B cell (primary cell): ENCODE results near the gene LDHB. TPM values are rescaled to one million over a fixed set of nuclear protein-coding genes. Genes with fewer than 3 reads are reported as not detected.

Experiments used
- ATAC-seq: fragments of 200-7000 bp; cut with Tn5 transposase; one replicate; pipeline ENCODE4 v1.10.0; 2021; ENCODE audit warnings: low read depth, mild to moderate bottlenecking, moderate number of reproducible peaks, moderate library complexity
- CTCF ChIA-PET: fragments of 350-600 bp; sonication (Branson Sonifier 250); formaldehyde crosslinking; loops from one replicate; lab custom pipeline; 2021; ENCODE audit warnings: antibody characterized with exemption, inconsistent platforms; lab: Charles Lee
- POLR2A ChIA-PET: fragments of 350-600 bp; sonication (Branson Sonifier 250); formaldehyde crosslinking; loops from one replicate; lab custom pipeline; 2021; ENCODE audit warnings: antibody characterized with exemption; lab: Charles Lee
- DNase-seq: peaks from one replicate; pipeline ENCODE4 v3.0.0; 2013
- H2AFZ ChIP-seq: 2 replicates; pipeline ENCODE4 v1.6.1; 2012; ENCODE audit warnings: mild to moderate bottlenecking, low read depth, low read length; ENCODE audit not compliant: insufficient read depth, poor library complexity, severe bottlenecking
- H3K27ac ChIP-seq, 2 donors: 1 replicate in 1 of 2; 2 replicates in 1 of 2; pipeline ENCODE4 v1.5.1; 2012 to 2013; ENCODE audit warnings: low read length in 2 of 2, mild to moderate bottlenecking in 2 of 2, moderate library complexity in 1 of 2
- H3K27me3 ChIP-seq, 4 experiments: fragments of 200-600 bp in 1 of 4; sonication (generic) in 1 of 4; replicated peaks in 1 of 4; 1 replicate in 2 of 4; 2 replicates in 2 of 4; pipeline versions ENCODE4 v1.6.1 to v1.7.0; 2013 to 2016; ENCODE audit warnings: low read length in 3 of 4, mild to moderate bottlenecking in 2 of 4, mixed read lengths in 1 of 4, moderate library complexity in 1 of 4; ENCODE audit not compliant: insufficient read depth in 4 of 4, control insufficient read depth in 3 of 4; ENCODE audit errors: control extremely low read depth in 1 of 4
- H3K36me3 ChIP-seq, 2 experiments: replicated peaks in 1 of 2; 1 replicate in 1 of 2; 2 replicates in 1 of 2; pipeline versions ENCODE4 v1.6.1 to v1.7.1; 2013; ENCODE audit warnings: low read length in 1 of 2; ENCODE audit not compliant: insufficient read depth in 2 of 2, control insufficient read depth in 1 of 2; ENCODE audit errors: control extremely low read depth in 1 of 2, extremely low read depth in 1 of 2
- H3K4me1 ChIP-seq, 2 donors: fragments of 200-600 bp in 1 of 2; sonication (generic) in 1 of 2; 1 replicate in 1 of 2; 2 replicates in 1 of 2; pipeline versions ENCODE4 v1.5.1 to v1.6.1; 2013 to 2017; ENCODE audit warnings: low read length in 2 of 2; ENCODE audit not compliant: control insufficient read depth in 2 of 2, insufficient read depth in 2 of 2
- H3K4me2 ChIP-seq: replicated peaks from 2 replicates; pipeline ENCODE3; 2012; ENCODE audit warnings: mild to moderate bottlenecking, low read depth, low read length; ENCODE audit not compliant: poor library complexity, severe bottlenecking
- H3K4me3 ChIP-seq, 5 experiments: fragments of 200-600 bp in 1 of 5; sonication (generic) in 1 of 5; 1 replicate in 3 of 5; 2 replicates in 2 of 5; pipeline versions ENCODE4 v1.5.1 to v1.7.0; 2011 to 2016; ENCODE audit warnings: low read length in 4 of 5, mild to moderate bottlenecking in 4 of 5, low read depth in 2 of 5, control low read depth in 1 of 5, moderate library complexity in 1 of 5; ENCODE audit not compliant: insufficient read depth in 1 of 5; ENCODE audit errors: control extremely low read depth in 1 of 5, extremely low read depth in 1 of 5
- H3K79me2 ChIP-seq: fragments of 200-600 bp; sonication (generic); one replicate; pipeline ENCODE4 v1.6.0; 2016; ENCODE audit warnings: low read length; ENCODE audit not compliant: control insufficient read depth, insufficient read depth
- H3K9ac ChIP-seq: fragments of 200-600 bp; sonication (generic); 2 replicates; pipeline ENCODE4 v1.6.1; 2017; ENCODE audit warnings: mild to moderate bottlenecking, low read length, moderate library complexity
- H3K9me3 ChIP-seq, 3 donors: one replicate each; pipeline versions ENCODE4 v1.6.1 to v1.7.1; 2013; ENCODE audit warnings: low read length in 2 of 3; ENCODE audit not compliant: control insufficient read depth in 2 of 3, insufficient read depth in 1 of 3; ENCODE audit errors: control extremely low read depth in 1 of 3
- H4K20me1 ChIP-seq: 2 replicates; pipeline ENCODE4 v1.6.0; 2012; ENCODE audit warnings: mild to moderate bottlenecking, low read length; ENCODE audit not compliant: insufficient read depth, control insufficient read depth, poor library complexity, severe bottlenecking
- H3K27ac Mint-ChIP-seq: one replicate; pipeline ENCODE4 v1.8.0; 2021; ENCODE audit warnings: mixed read lengths
- H3K27me3 Mint-ChIP-seq: one replicate; pipeline ENCODE4 v1.8.0; 2021; ENCODE audit warnings: mixed read lengths
- H3K4me1 Mint-ChIP-seq: one replicate; pipeline ENCODE4 v1.8.0; 2021; ENCODE audit warnings: mixed read lengths
- H3K4me3 Mint-ChIP-seq: one replicate; pipeline ENCODE4 v1.8.0; 2021; ENCODE audit warnings: mixed read lengths
- H3K9me3 Mint-ChIP-seq: one replicate; pipeline ENCODE4 v1.8.0; 2022; ENCODE audit warnings: mixed read lengths; ENCODE audit not compliant: insufficient read depth
- EZH2 ChIP-seq: IDR thresholded peaks from 2 replicates; pipeline ENCODE4 v1.6.1; 2012; ENCODE audit warnings: borderline replicate concordance, low read depth, mild to moderate bottlenecking, moderate library complexity, low read length; ENCODE audit not compliant: insufficient read depth, poor library complexity, severe bottlenecking
- WGBS: methylation state at CpG from one replicate; pipeline ENCODE4 v1.1.5; 2013; ENCODE audit warnings: missing lambda C conversion rate; ENCODE audit not compliant: insufficient coverage; 5-methylcytosine and 5-hydroxymethylcytosine counted together
- intact Hi-C: fragments of 100-400 bp; cut with micrococcal nuclease; formaldehyde crosslinking; loops from one replicate; pipeline ENCODE4 v1.10.0; 2022
- polyA plus RNA-seq: library from polyadenylated mRNA; depleted of rRNA; stranded (reverse); fragments of >200 nt; gene quantifications from 2 replicates; pipeline ENCODE4 v1.2.3, GENCODE V29; 2012
- total RNA-seq, 2 donors: library from RNA; stranded (reverse); fragments of 120-200 nt in 1 of 2; gene quantifications; 1 replicate in 1 of 2; 2 replicates in 1 of 2; pipeline versions ENCODE4 v1.2.3 to v1.2.4, GENCODE V29; 2013 to 2022
- TF ChIP-seq, protein P1 (sequence below): fragments of 200-600 bp; IDR thresholded peaks from one replicate; pipeline ENCODE4 v1.8.0; 2022; ENCODE audit warnings: antibody characterized with exemption, mild to moderate bottlenecking

The LDHB gene
- total and polyA plus RNA-seq, 2 donors (not counting 1 experiment from before 2014, with no cell fraction given): 63.2 to 161 TPM

DNA sequence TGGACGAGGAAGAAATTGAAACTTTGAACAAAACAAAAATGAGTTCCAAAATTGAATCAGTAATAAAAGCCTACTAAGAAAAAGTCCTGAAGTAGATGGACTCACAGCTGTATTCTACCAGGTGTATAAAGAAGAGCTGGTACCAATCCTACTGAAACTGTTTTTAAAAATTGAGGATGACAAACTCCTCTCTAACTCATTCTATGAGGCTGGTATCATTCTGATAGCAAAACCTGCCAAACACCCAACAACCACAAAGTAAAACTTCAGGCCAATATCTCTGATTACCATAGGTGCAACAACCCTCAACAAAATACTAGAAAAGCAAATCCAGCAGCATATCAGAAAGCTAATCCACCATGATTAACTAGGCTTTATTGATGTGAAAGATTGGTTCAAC, 33.9 kb upstream of the LDHB start:
- no peak overlapping the region for H3K4me2 ChIP-seq
- WGBS: no CpG with 5 or more reads among the region's 1 CpG
- Mint-ChIP-seq H3K27ac (no peak overlapping the region), H3K27me3 (peaks cover 10% of the 10 kb centered on the region), H3K4me3 (no peak overlapping the region), H3K9me3 (peaks cover 4% of the 10 kb centered on the region), H3K4me1 (no peaks in the 10 kb centered on the region)
- no peaks in the 10 kb centered on the region for H3K79me2 ChIP-seq
- no peak overlapping the region for H3K9ac ChIP-seq
- no peaks in the 10 kb centered on the region for H3K4me1 ChIP-seq
- H3K36me3 ChIP-seq: no peaks in the 10 kb centered on the region
- no peak overlapping the region for H3K27ac ChIP-seq
- H3K9me3 ChIP-seq: peaks cover 0 to 12% (median 6%) of the 10 kb centered on the region in 3 donors
- H3K4me3 ChIP-seq: no peak overlapping the region
- no peak overlapping the region for H2AFZ ChIP-seq
- TF ChIP-seq, protein P1, sequence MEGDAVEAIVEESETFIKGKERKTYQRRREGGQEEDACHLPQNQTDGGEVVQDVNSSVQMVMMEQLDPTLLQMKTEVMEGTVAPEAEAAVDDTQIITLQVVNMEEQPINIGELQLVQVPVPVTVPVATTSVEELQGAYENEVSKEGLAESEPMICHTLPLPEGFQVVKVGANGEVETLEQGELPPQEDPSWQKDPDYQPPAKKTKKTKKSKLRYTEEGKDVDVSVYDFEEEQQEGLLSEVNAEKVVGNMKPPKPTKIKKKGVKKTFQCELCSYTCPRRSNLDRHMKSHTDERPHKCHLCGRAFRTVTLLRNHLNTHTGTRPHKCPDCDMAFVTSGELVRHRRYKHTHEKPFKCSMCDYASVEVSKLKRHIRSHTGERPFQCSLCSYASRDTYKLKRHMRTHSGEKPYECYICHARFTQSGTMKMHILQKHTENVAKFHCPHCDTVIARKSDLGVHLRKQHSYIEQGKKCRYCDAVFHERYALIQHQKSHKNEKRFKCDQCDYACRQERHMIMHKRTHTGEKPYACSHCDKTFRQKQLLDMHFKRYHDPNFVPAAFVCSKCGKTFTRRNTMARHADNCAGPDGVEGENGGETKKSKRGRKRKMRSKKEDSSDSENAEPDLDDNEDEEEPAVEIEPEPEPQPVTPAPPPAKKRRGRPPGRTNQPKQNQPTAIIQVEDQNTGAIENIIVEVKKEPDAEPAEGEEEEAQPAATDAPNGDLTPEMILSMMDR: no peak
- no peak for TF ChIP-seq EZH2
- DNase-seq (no peak), ATAC-seq (no peak)
- intact Hi-C loops: loop anchor here (10.0 kb wide), 1 partner anchor 323 kb away; no protein-coding TSS in a partner anchor
- ChIA-PET POLR2A (no interaction called here), CTCF (no interaction called here)
- H3K27me3 ChIP-seq: peaks cover 0 to 4% (median 0%) of the 10 kb centered on the region in 4 experiments
- no peaks in the 10 kb centered on the region for H4K20me1 ChIP-seq

GRCh38 chr12:21690704-21691368, 33.2 kb upstream of the LDHB start:
- peaks cover 4% of the 10 kb centered on the region for H3K9me3 Mint-ChIP-seq
- peaks cover 13% of the 10 kb centered on the region for H3K27me3 Mint-ChIP-seq
- Histone ChIP-seq H3K9me3 (peaks cover 0 to 12% (median 6%) of the 10 kb centered on the region in 3 donors), H2AFZ (no peak overlapping the region), H3K4me2 (no peak overlapping the region), H3K4me1 (no peaks in the 10 kb centered on the region), H3K36me3 (no peaks in the 10 kb centered on the region), H3K27me3 (peaks cover 0 to 4% (median 1%) of the 10 kb centered on the region in 4 experiments), H3K4me3 (no peak overlapping the region), H3K79me2 (no peaks in the 10 kb centered on the region), H3K9ac (no peak overlapping the region), H3K27ac (no peak overlapping the region), H4K20me1 (no peaks in the 10 kb centered on the region)
- TF ChIP-seq, protein P1: no peak
- no peak for TF ChIP-seq EZH2
- POLR2A ChIA-PET: no interaction called here
- no peak overlapping the region for H3K27ac Mint-ChIP-seq
- no peaks in the 10 kb centered on the region for H3K4me1 Mint-ChIP-seq
- 80% methylated on average over 1 of the region's 2 CpGs for WGBS
- DNase-seq (no peak), ATAC-seq (no peak)
- CTCF ChIA-PET: interaction anchor here (0.8 kb wide), 1 partner anchor 9 kb away, joined by 3 read pairs; no protein-coding TSS in a partner anchor
- no peak overlapping the region for H3K4me3 Mint-ChIP-seq
- intact Hi-C loops: loop anchor here (10.0 kb wide), 1 partner anchor 324 kb away; no protein-coding TSS in a partner anchor
